ENCODE results near the gene ZNF569.
"Not testable (repeated sequence)": the region's sequence is repeated elsewhere in the genome, so short reads cannot be mapped to it uniquely, and the experiment has no call there.

ZNF569 gene

GRCh38 chr19:37466798-37467607 lies at the start of gene ZNF569:
TSS of gene ZNF569 (minus strand) at chr19:37467444. CDS start at chr19:37444921, 22,523 bp downstream.
- peak; percentile 96 for DNase-seq

DNA sequence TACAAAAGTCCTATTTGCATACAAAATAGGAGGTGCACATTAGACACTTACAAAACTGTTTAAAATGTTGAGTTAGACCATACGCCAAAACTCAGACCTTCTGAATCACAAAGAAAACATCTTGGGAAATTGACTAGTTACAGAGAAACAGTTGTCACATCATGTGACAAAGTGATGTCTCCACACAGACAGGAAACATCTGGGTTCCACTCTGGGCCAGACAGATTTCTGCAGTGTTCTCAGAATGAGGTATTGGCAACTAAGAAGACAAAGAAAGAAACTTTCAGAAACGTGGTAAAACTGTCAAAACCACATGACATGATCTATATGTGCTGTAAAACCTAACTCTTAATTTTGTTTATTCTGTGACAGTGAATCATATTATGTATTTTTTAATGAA lies 46.2 kb upstream of the ZNF569 start:
- peak; percentile 45 for DNase-seq

DNA sequence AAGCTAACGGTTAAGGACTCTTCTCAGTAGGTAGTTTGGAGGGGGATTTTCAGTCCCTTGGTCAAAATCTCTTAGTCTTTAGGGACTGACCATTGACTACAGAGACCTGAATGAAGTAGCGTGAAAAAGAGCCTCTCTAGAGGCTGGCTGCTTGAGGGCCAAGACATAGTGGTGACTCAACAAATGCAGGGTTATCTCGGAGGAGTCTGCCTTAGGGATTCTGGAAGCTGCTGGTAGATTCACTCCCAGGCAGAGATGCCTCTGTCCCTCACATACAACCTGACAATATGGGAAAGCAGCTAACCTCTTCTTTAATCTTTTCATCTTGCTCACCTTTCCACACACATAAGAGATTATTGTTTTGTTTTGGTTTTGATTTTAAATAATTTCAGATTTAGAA lies 44.6 kb upstream of the ZNF569 start:
- DNase-seq, result no peak

DNA sequence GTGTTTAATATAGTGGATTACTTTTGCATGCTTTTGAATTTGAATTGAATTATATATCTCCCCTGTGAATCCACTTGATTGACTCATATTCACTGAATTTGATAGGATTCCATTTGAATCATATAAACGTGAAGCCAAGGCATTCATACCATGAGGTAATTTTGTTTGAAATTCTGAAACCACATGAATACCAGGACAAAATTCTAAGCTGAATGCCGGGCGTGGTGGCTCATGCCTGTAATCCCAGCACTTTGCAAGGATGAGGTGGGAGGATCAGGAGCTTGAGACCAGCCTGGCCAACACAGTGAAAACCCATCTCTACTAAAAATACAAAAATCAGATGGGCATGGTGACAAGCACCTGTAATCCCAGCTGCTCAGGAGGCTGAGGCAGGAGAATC lies 43.9 kb upstream of the ZNF569 start:
- DNase-seq, result no peak

- no peak for DNase-seq
These were observed 39.9 kb upstream of the ZNF569 start for GRCh38 chr19:37507167-37507464.

DNA sequence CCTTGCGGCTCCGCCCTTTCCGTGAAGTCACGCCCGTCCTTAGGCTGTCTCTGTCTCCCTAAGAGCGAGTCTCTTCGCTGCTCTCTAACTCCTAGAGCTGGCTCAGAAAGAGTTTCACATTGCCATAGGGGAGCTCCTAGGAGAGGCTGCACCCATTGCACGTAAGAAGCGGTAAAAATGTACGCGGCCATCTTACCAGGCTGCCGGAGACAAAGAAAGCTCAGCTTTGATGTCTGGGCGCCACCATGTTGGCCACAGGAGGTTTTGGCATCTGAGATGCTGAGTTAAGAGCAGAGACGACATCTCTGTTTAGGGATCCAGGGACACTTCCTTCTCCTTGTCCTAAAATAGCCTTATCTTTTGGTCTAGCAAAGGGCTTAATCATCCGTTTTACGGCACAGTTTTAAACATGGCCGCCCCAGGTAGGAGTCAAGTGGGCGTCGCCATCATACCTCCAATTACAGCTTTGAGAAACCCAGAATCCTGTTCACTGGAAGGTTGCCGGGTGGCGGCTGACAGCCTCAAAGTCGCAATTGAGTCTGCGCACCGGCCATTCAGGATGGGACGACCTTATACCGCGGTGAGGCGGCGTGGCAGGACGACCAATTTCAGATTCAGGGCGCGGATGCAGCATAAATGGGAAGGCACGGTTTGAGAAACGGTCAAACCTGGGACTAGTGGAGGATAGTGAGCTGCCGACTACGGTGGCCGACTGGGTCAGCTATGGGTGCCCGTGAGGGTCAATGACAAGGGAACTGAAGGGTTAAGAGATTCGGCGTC lies 39.3 kb upstream of the ZNF569 start, which contains the start of gene ZNF793:
Gene ZNF793 (plus strand): TSS at position 553 of the 780 bp plus-strand sequence. CDS start 16,501 bp downstream, outside the sequence.
- DNase-seq, result no peak

DNA sequence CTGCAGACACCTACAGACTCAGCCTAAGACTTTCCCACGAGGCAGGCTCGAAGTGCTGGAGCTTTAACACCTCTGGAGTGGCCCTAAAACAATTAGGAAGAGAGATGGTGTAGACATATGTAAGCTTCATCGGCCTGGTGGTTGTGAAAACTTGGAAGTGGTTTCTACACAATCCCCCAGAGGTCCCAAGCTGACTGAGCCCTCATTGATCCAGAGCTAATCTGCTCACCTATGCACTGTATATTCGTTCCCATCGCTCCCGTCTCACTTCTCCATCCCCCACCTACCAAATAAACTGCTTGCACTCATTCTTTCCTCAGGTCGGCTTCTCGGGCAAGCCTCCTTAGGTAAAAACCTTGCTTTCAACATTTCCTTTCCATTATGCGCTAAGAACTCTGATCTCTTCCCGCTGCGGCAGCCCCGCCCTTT lies 38.7 kb upstream of the ZNF569 start:
- DNase-seq, result no peak

DNA sequence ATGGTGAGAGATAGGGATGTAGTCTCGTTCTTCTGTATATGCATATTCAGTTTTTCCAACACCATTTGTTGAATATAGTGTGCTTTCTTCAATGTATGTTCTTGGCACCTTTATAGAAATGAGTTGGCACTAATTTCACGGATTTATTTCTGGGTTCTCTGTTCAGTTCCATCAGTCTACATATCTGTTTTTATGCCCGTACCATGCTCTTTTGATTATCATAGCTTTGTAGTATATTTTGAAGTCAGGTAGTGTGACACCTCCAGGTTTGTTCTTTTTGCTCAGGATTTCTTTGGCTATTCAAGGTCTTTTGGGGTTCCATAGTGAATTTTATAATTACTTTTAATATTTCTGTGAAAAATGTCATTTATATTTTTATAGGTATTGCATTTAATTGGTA lies 25.0 kb upstream of the ZNF569 start:
- DNase-seq, result no peak

- peak; percentile 18 for DNase-seq
These were observed 17.3 kb upstream of the ZNF569 start for GRCh38 chr19:37484406-37485168.

GRCh38 chr19:37472165-37472564 lies 4.9 kb upstream of the ZNF569 start:
- DNase-seq, result no peak

GRCh38 chr19:37470216-37470615 lies 3.0 kb upstream of the ZNF569 start:
- DNase-seq, result no peak

DNA sequence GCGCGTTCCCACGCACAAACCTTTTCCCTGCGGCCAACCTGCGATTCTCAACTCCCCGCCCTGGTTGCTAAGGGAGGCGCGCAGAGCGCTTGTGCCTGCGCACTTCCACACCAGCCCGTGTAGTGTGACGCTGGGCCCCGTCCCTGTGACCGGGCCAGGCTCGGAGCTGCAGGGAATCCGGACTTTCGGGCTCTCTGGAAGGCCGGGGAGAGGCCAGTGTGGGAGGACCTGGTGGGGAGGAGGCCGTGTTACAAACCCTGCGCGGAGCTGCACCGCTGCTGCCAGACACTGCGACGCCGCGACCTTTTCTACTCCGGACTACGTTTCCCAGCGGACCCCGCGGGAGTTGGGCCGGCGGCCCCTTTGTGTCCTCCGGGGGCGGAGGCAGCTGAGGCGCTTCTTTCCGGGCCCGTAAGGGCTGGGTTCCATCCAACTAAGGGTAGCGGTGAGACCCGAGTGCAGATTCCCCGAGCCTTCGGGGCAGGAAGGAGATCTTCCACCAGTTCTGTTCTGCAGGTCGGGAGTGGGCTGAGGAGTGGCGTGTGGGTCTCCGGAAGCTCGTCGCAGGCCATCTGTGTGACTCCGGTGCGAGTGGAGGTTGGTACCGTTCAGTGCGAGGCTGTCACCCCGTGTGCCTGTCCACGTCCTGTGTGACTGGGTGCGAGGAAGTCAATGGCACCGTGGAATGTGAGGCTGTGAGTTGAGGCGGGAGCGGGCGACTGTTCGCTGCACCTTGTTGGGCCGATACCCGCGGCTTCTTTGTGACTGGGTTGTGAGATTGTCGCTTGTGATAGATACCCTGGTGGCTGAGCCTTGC lies 1.9 kb upstream of the ZNF569 start, which contains the start of gene ZNF570:
Gene ZNF570 (plus strand): TSS at position 396 of the 817 bp plus-strand sequence. CDS start 999 bp downstream, outside the sequence.
- peak; percentile 86 for DNase-seq

DNA sequence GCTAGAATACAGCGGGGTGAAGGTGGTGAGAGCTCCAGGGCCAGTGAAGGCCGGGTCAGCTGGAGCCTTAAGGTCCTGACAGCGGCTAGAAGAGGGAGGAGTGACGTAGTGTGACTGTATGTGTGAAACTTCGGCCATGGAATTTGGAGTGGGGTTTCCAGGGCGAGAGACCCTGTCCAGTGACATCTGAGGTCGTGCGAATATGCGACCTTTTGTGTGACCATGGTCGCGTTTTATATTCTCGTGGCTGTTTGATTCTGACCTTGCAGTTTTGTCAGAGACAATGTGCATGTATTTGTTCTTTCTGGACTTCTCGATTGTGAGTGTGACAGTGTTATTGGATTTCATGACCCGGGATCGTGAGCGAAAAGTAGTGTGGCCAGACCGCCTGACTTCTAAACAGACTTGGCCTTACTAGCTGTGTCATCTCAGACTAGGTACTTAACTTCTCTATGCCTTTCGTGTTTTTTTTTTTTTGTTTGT lies 405 bp upstream of the ZNF569 start:
- DNase-seq, result no peak

- no peak for DNase-seq
These were observed 907 bp downstream of the ZNF569 start for GRCh38 chr19:37466277-37466797.

- DNase-seq, result no peak
These were observed 14.6 kb downstream of the ZNF569 start for GRCh38 chr19:37452500-37453245.

DNA sequence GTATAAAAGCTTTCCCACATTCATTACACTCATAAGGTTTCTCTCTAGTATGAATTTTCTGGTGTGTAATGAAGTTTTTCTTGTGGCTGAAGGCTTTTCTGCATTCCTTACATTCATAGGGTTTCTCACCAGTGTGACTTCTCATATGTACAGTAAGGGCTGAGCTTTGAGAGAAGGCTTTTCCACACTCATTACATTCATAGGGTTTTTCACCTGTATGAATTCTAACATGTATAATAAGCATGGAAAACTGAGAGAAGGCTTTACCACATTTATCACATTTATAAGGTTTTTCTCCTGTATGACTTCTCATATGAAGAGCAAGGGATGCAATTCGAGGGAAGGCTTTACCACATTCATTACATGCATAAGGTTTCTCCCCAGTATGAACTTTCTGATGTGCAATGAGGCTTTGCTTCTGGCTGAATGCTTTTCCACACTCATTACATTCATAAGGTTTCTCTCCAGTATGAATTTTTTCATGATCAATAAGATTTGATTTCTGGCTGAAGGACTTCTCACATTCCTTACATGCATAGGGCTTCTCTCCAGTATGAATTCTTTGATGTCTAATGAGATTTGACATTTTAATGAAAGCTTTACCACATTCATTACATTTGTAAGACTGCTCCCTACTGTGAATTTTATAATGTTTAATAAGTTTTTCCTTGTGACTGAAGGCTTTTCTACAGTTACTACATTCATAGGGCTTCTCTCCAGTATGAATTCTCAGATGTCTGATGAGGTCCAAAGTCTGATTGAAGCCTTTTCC lies 53.7 kb downstream of the ZNF569 start:
- DNase-seq, result peak; percentile 30

DNA sequence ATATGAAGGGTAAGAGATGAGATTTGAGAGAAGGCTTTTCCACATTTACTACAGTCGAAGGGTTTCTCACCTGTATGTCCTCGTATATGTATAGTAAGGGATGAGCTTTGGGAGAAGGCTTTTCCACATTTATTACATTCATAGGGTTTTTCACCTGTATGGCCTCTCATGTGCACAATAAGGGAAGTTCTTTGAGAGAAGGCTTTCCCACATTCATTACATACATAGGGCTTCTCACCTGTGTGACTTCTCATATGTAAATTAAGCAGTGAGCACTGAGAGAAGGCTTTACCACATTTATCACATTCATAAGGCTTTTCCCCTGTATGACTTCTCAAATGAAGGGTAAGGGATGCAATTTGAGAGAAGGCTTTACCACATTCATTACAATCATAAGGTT lies 54.5 kb downstream of the ZNF569 start:
- no peak for DNase-seq

DNA sequence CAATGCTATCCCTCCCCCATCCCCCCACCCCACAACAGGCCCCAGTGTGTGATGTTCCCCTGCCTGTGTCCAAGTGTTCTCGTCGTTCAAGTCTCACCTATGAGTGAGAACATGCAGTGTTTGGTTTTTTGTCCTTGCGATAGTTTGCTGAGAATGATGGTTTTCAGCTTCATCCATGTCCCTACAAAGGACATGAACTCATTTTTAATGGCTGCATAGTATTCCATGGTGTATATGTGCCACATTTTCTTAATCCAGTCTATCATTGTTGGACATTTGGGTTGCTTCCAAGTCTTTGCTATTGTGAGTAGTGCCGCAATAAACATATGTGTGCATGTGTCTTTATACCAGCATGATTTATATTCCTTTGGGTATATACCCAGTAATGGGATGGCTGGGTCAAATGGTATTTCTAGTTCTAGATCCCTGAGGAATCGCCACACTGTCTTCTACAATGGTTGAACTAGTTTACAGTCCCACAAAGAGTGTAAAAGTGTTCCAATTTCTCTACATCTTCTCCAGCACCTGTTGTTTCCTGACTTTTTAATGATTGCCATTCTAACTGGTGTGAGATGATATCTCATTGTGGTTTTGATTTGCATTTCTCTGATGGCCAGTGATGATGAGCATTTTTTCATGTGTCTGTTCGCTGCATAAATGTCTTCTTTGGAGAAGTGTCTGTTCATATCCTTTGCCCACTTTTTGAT lies 61.0 kb downstream of the ZNF569 start:
- not testable (repeated sequence) for DNase-seq

- no peak for DNase-seq
These were observed 63.8 kb downstream of the ZNF569 start for GRCh38 chr19:37403403-37403802.

DNA sequence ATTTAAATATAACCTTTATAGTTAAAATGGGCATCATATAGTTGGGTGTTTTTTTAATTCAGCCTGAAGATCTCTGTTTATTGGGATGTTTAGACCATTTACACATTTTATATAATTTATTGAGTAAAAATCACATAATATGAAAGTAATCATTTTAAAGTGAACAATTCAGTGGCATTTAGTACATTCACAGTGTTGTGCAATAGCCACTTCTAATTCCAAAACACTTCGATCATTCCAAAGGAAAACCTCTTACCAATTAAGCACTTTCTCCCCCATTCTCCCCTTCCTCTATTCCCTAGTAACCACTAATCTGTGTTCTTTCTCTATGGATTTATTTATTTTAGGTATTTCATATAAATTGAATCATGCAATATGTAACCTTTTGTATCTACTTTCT lies 66.2 kb downstream of the ZNF569 start:
- no peak for DNase-seq

Data from MV-4-11 (cell line).